Uterus (tissue), 4 donors: ENCODE results near the gene NRL. TPM values are rescaled to one million over a fixed set of nuclear protein-coding genes. Genes with fewer than 3 reads are reported as not detected.

Experiments
- DNase-seq, 2 donors: peaks; one replicate each; pipeline ENCODE4 v3.0.0-alpha.2; 2019 to 2020
- H3K27ac ChIP-seq, 2 donors: fragments of 200-600 bp; sonication (generic); 1 replicate in 1 of 2; 2 replicates in 1 of 2; pipeline ENCODE4 v1.5.1; 2016 to 2018
- H3K27me3 ChIP-seq, 2 donors: fragments of 200-600 bp; sonication (generic); one replicate each; pipeline ENCODE4 v1.5.1; 2018 to 2019; ENCODE audit warnings: control low read depth in 1 of 2
- H3K36me3 ChIP-seq, 2 donors: fragments of 200-600 bp; sonication (generic); one replicate each; pipeline ENCODE4 v1.5.1; 2019; ENCODE audit warnings: control low read depth in 1 of 2
- H3K4me1 ChIP-seq, 2 donors: fragments of 200-600 bp; sonication (generic); one replicate each; pipeline ENCODE4 v1.5.1; 2018 to 2019; ENCODE audit warnings: control low read depth in 1 of 2
- H3K4me3 ChIP-seq, 2 donors: fragments of 200-600 bp; sonication (generic); 1 replicate in 1 of 2; 2 replicates in 1 of 2; pipeline ENCODE4 v1.5.1; 2018 to 2019; ENCODE audit warnings: mild to moderate bottlenecking in 1 of 2
- H3K9me3 ChIP-seq, 2 donors: fragments of 200-600 bp; sonication (generic); one replicate each; pipeline ENCODE4 v1.5.1; 2019; ENCODE audit warnings: control low read depth in 1 of 2
- CTCF ChIP-seq, 4 experiments: fragments of 200-600 bp in 2 of 4; fragments of 450-650 bp in 2 of 4; sonication (generic) in 2 of 4; IDR thresholded peaks; one replicate each; pipeline ENCODE4 v1.5.1; 2016 to 2019; ENCODE audit warnings: antibody characterized with exemption in 4 of 4, mild to moderate bottlenecking in 2 of 4, moderate library complexity in 1 of 4
- POLR2A ChIP-seq, 2 donors: fragments of 450-650 bp; IDR thresholded peaks; one replicate each; pipeline ENCODE4 v1.6.1; 2016; ENCODE audit warnings: antibody characterized with exemption in 2 of 2, mild to moderate bottlenecking in 1 of 2, moderate library complexity in 1 of 2
- intact Hi-C: fragments of 100-400 bp; cut with DNase I; formaldehyde crosslinking; loops from one replicate; pipeline ENCODE4 v1.15.1; 2023; ENCODE audit warnings: low total_unique reads
- total RNA-seq, 4 donors: library from RNA; depleted of rRNA in 3 of 4; stranded (reverse); fragments of >200 nt in 3 of 4; gene quantifications; one replicate each; pipeline versions ENCODE4 v1.1.0 to v1.2.4, GENCODE V29; 2014 to 2023
- donor health status: DM: yes; HTN: yes; CAD: no.

The NRL gene
- total RNA-seq, 4 donors from 2014 or later, result 1.2 to 1.8 (median 1.3) TPM; not detected in 1

GRCh38 chr14:24070285-24071143 is 44.2 kb downstream of the NRL start:
- no peak overlapping the region for H3K4me3 ChIP-seq
- intact Hi-C loops, result no loop called here
- no peaks in the 10 kb centered on the region for H3K36me3 ChIP-seq
- TF ChIP-seq CTCF (IDR thresholded peaks at IDR 0.05), result no peak
- TF ChIP-seq POLR2A (IDR thresholded peaks at IDR 0.05), result no peak
- DNase-seq, result no peak
- H3K4me1 ChIP-seq, result no peaks in the 10 kb centered on the region
- H3K9me3 ChIP-seq, result no peaks in the 10 kb centered on the region
- no peaks in the 10 kb centered on the region for H3K27me3 ChIP-seq
- H3K27ac ChIP-seq, result no peak overlapping the region

GRCh38 chr14:24069411-24069735 is 45.4 kb downstream of the NRL start:
- TF ChIP-seq CTCF (IDR thresholded peaks at IDR 0.05), result no peak
- no peak for TF ChIP-seq POLR2A (IDR thresholded peaks at IDR 0.05)
- no peaks in the 10 kb centered on the region for H3K9me3 ChIP-seq
- H3K36me3 ChIP-seq, result no peaks in the 10 kb centered on the region
- H3K4me3 ChIP-seq, result no peak overlapping the region
- DNase-seq, result no peak
- no peak overlapping the region for H3K27ac ChIP-seq
- intact Hi-C loops, result no loop called here
- no peaks in the 10 kb centered on the region for H3K27me3 ChIP-seq
- H3K4me1 ChIP-seq, result no peaks in the 10 kb centered on the region

- no peak overlapping the region for H3K4me3 ChIP-seq
- TF ChIP-seq CTCF (IDR thresholded peaks at IDR 0.05) (no peak), POLR2A (IDR thresholded peaks at IDR 0.05) (no peak)
Observed at GRCh38 chr14:24068711-24069410, 45.9 kb downstream of the NRL start.

GRCh38 chr14:24067133-24068082 is 47.3 kb downstream of the NRL start:
- no peaks in the 10 kb centered on the region for H3K36me3 ChIP-seq
- intact Hi-C loops, result no loop called here
- no peak overlapping the region for H3K4me3 ChIP-seq

More at GRCh38 chr14:24068711-24069410, 45.9 kb downstream of the NRL start:
- Histone ChIP-seq H3K36me3 (no peaks in the 10 kb centered on the region), H3K27me3 (no peaks in the 10 kb centered on the region), H3K27ac (no peak overlapping the region), H3K4me1 (no peaks in the 10 kb centered on the region), H3K9me3 (no peaks in the 10 kb centered on the region)
- intact Hi-C loops, result no loop called here
- DNase-seq, result no peak

More at GRCh38 chr14:24067133-24068082, 47.3 kb downstream of the NRL start:
- H3K27me3 ChIP-seq, result no peaks in the 10 kb centered on the region
- no peak overlapping the region for H3K27ac ChIP-seq
- no peaks in the 10 kb centered on the region for H3K9me3 ChIP-seq
- H3K4me1 ChIP-seq, result no peaks in the 10 kb centered on the region
- no peak for TF ChIP-seq POLR2A (IDR thresholded peaks at IDR 0.05)
- no peak for TF ChIP-seq CTCF (IDR thresholded peaks at IDR 0.05)
- no peak for DNase-seq
